ENCODE results near the gene CRISPLD2.

DNA sequence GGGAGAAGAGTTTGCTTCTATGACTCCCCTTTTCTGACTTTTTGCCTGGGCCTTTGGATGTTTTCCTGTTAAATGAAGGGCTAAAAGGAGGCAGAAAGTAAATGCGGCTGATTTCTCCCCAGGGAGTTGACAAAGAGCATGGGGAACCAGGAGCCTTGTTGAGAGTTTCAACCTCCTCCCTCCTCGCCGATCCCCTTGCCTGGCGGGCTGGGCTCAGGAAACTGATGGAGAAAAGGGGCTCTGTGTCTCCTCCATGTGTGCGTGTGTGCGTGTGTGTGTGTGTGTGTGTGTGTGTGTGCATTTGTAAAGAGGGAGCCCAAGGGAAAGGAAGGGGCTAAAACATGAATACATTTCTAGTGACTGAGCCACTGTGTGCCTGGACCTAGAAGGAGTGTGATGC is 97.1 kb downstream of the CRISPLD2 start:
- TF ChIP-seq RFX5 (IDR thresholded peaks at IDR 0.05; ENCODE audit: low read depth, low read length) (no peak), YY1 (IDR thresholded peaks at IDR 0.05; ENCODE audit: low read depth, low read length) (no peak), SP1 (IDR thresholded peaks at IDR 0.05; ENCODE audit: low read depth, low read length) (no peak), POLR2AphosphoS5 (IDR thresholded peaks at IDR 0.05; ENCODE audit: low read length) (no peak), POLR2A (IDR thresholded peaks at IDR 0.05; ENCODE audit: low read depth, low read length) (no peak), EZH2 (IDR thresholded peaks at IDR 0.05; ENCODE audit: borderline replicate concordance, control insufficient read depth, low read depth, low read length) (no peak)
- TF ChIP-seq, protein P1, sequence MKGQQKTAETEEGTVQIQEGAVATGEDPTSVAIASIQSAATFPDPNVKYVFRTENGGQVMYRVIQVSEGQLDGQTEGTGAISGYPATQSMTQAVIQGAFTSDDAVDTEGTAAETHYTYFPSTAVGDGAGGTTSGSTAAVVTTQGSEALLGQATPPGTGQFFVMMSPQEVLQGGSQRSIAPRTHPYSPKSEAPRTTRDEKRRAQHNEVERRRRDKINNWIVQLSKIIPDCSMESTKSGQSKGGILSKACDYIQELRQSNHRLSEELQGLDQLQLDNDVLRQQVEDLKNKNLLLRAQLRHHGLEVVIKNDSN (IDR thresholded peaks at IDR 0.05; ENCODE audit: borderline replicate concordance, extremely low read length, insufficient read depth, low read depth, low read length), result no peak
- TF ChIP-seq, protein P2, sequence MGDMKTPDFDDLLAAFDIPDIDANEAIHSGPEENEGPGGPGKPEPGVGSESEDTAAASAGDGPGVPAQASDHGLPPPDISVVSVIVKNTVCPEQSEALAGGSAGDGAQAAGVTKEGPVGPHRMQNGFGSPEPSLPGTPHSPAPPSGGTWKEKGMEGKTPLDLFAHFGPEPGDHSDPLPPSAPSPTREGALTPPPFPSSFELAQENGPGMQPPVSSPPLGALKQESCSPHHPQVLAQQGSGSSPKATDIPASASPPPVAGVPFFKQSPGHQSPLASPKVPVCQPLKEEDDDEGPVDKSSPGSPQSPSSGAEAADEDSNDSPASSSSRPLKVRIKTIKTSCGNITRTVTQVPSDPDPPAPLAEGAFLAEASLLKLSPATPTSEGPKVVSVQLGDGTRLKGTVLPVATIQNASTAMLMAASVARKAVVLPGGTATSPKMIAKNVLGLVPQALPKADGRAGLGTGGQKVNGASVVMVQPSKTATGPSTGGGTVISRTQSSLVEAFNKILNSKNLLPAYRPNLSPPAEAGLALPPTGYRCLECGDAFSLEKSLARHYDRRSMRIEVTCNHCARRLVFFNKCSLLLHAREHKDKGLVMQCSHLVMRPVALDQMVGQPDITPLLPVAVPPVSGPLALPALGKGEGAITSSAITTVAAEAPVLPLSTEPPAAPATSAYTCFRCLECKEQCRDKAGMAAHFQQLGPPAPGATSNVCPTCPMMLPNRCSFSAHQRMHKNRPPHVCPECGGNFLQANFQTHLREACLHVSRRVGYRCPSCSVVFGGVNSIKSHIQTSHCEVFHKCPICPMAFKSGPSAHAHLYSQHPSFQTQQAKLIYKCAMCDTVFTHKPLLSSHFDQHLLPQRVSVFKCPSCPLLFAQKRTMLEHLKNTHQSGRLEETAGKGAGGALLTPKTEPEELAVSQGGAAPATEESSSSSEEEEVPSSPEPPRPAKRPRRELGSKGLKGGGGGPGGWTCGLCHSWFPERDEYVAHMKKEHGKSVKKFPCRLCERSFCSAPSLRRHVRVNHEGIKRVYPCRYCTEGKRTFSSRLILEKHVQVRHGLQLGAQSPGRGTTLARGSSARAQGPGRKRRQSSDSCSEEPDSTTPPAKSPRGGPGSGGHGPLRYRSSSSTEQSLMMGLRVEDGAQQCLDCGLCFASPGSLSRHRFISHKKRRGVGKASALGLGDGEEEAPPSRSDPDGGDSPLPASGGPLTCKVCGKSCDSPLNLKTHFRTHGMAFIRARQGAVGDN (IDR thresholded peaks at IDR 0.05), result no peak
- TF ChIP-seq, protein P3, sequence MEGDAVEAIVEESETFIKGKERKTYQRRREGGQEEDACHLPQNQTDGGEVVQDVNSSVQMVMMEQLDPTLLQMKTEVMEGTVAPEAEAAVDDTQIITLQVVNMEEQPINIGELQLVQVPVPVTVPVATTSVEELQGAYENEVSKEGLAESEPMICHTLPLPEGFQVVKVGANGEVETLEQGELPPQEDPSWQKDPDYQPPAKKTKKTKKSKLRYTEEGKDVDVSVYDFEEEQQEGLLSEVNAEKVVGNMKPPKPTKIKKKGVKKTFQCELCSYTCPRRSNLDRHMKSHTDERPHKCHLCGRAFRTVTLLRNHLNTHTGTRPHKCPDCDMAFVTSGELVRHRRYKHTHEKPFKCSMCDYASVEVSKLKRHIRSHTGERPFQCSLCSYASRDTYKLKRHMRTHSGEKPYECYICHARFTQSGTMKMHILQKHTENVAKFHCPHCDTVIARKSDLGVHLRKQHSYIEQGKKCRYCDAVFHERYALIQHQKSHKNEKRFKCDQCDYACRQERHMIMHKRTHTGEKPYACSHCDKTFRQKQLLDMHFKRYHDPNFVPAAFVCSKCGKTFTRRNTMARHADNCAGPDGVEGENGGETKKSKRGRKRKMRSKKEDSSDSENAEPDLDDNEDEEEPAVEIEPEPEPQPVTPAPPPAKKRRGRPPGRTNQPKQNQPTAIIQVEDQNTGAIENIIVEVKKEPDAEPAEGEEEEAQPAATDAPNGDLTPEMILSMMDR (IDR thresholded peaks at IDR 0.05 in 2 of 3, conservative IDR thresholded peaks at IDR 0.05 in 1 of 3; ENCODE audit: control insufficient read depth in 2 of 3, extremely low read depth in 1 of 3, insufficient read depth in 1 of 3, low read depth in 3 of 3, low read length in 3 of 3), result no peak
- TF ChIP-seq, protein P4, sequence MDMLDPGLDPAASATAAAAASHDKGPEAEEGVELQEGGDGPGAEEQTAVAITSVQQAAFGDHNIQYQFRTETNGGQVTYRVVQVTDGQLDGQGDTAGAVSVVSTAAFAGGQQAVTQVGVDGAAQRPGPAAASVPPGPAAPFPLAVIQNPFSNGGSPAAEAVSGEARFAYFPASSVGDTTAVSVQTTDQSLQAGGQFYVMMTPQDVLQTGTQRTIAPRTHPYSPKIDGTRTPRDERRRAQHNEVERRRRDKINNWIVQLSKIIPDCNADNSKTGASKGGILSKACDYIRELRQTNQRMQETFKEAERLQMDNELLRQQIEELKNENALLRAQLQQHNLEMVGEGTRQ (IDR thresholded peaks at IDR 0.05; ENCODE audit: borderline replicate concordance, low read depth, low read length), result no peak

All from GM12878 (cell line).